Smooth muscle cell (in vitro differentiated cells): ENCODE results near the gene PUS3. TPM values are rescaled to one million over a fixed set of nuclear protein-coding genes. Genes with fewer than 3 reads are reported as not detected.

Experiments
- DNase-seq: peaks from one replicate; lab custom pipeline; 2025; ENCODE audit not compliant: unreplicated experiment; lab: John Stamatoyannopoulos, UW
- H2AFZ ChIP-seq: fragments of 200-600 bp; sonication (generic); 2 replicates; pipeline ENCODE4 v1.6.0; 2016; ENCODE audit warnings: antibody characterized with exemption, low read depth, mild to moderate bottlenecking
- H3F3A ChIP-seq: fragments of 200-600 bp; sonication (generic); 2 replicates; pipeline ENCODE4 v1.6.0; 2017; ENCODE audit warnings: antibody characterized with exemption, low read depth
- H3K27ac ChIP-seq: fragments of 200-600 bp; sonication (generic); 2 replicates; pipeline ENCODE4 v1.5.1; 2016; ENCODE audit warnings: low read depth, mild to moderate bottlenecking
- H3K27me3 ChIP-seq: fragments of 200-600 bp; sonication (generic); 2 replicates; pipeline ENCODE4 v1.6.1; 2016; ENCODE audit warnings: low read depth, mild to moderate bottlenecking
- H3K36me3 ChIP-seq: fragments of 200-600 bp; sonication (generic); 2 replicates; pipeline ENCODE4 v1.5.1; 2016; ENCODE audit warnings: low read depth
- H3K4me1 ChIP-seq: fragments of 200-600 bp; sonication (generic); 2 replicates; pipeline ENCODE4 v1.5.1; 2016; ENCODE audit warnings: low read depth
- H3K4me2 ChIP-seq: fragments of 200-600 bp; sonication (generic); 2 replicates; pipeline ENCODE4 v1.6.0; 2016; ENCODE audit warnings: mild to moderate bottlenecking
- H3K4me3 ChIP-seq: fragments of 200-600 bp; sonication (generic); 2 replicates; pipeline ENCODE4 v1.5.1; 2016; ENCODE audit warnings: mild to moderate bottlenecking
- H3K79me2 ChIP-seq: fragments of 200-600 bp; sonication (generic); 2 replicates; pipeline ENCODE4 v1.6.0; 2016; ENCODE audit warnings: low read depth, mild to moderate bottlenecking
- H3K9ac ChIP-seq: fragments of 200-600 bp; sonication (generic); 2 replicates; pipeline ENCODE4 v1.6.0; 2016; ENCODE audit warnings: low read depth
- H3K9me3 ChIP-seq: fragments of 200-600 bp; sonication (generic); replicated peaks from 2 replicates; pipeline ENCODE4 v1.5.1; 2016; ENCODE audit warnings: low read depth
- H4K20me1 ChIP-seq: fragments of 200-600 bp; sonication (generic); 2 replicates; pipeline ENCODE4 v1.6.0; 2016; ENCODE audit warnings: low read depth
- CTCF ChIP-seq: fragments of 200-600 bp; sonication (generic); IDR thresholded peaks from 2 replicates; pipeline ENCODE4 v1.5.1; 2017; ENCODE audit warnings: borderline replicate concordance, mild to moderate bottlenecking, antibody characterized with exemption; ENCODE audit not compliant: insufficient read depth, poor library complexity, severe bottlenecking
- WGBS: methylation state at CpG from one replicate; pipeline ENCODE4 v1.1.7; 2016; ENCODE audit warnings: low lambda C conversion rate; 5-methylcytosine and 5-hydroxymethylcytosine counted together
- polyA plus RNA-seq: library from polyadenylated mRNA; unstranded; fragments of >200 nt; fragmentation: Nextera tagmentation; extraction: Ambion mirVana; gene quantifications from 2 replicates; pipeline ENCODE4 v1.2.1, GENCODE V29; 2016
- total RNA-seq: library from RNA; depleted of rRNA; stranded (reverse); fragments of >200 nt; gene quantifications from 2 replicates; pipeline ENCODE4 v1.2.3, GENCODE V29; 2014

The PUS3 gene
- total and polyA plus RNA-seq, 2 experiments from 2014 or later = 12.2 to 20.3 TPM

- Histone ChIP-seq H4K20me1 (no peaks in the 10 kb centered on the region), H3K79me2 (no peaks in the 10 kb centered on the region), H2AFZ (no peak overlapping the region), H3F3A (no peaks in the 10 kb centered on the region), H3K36me3 (no peaks in the 10 kb centered on the region), H3K4me3 (no peak overlapping the region), H3K9me3 (no peaks in the 10 kb centered on the region), H3K4me1 (no peaks in the 10 kb centered on the region), H3K27ac (no peak overlapping the region), H3K27me3 (no peaks in the 10 kb centered on the region), H3K4me2 (no peak overlapping the region), H3K9ac (no peak overlapping the region)
- DNase-seq = no peak
- no peak for TF ChIP-seq CTCF
- 81% methylated on average over 12 of the region's 12 CpGs for WGBS
These were observed 32.7 kb upstream of the PUS3 start for GRCh38 chr11:125935618-125936199.

GRCh38 chr11:125935056-125935455 lies 32.0 kb upstream of the PUS3 start:
- H3K27me3 ChIP-seq = no peaks in the 10 kb centered on the region
- TF ChIP-seq CTCF = no peak
- no peak for DNase-seq
- no peak overlapping the region for H3K4me2 ChIP-seq
- H3K9me3 ChIP-seq = no peaks in the 10 kb centered on the region
- no peaks in the 10 kb centered on the region for H3K36me3 ChIP-seq
- H3K4me1 ChIP-seq = no peaks in the 10 kb centered on the region
- no peaks in the 10 kb centered on the region for H3F3A ChIP-seq
- H3K27ac ChIP-seq = no peak overlapping the region
- no peak overlapping the region for H3K4me3 ChIP-seq
- H4K20me1 ChIP-seq = no peaks in the 10 kb centered on the region
- no peak overlapping the region for H3K9ac ChIP-seq
- 96% methylated on average over 2 of the region's 2 CpGs for WGBS
- H2AFZ ChIP-seq = no peak overlapping the region
- H3K79me2 ChIP-seq = no peaks in the 10 kb centered on the region

- Histone ChIP-seq H3K27ac (no peak overlapping the region), H3K9ac (no peak overlapping the region), H3F3A (no peaks in the 10 kb centered on the region), H3K4me1 (no peaks in the 10 kb centered on the region), H2AFZ (no peak overlapping the region), H3K79me2 (no peaks in the 10 kb centered on the region), H3K4me3 (no peak overlapping the region), H3K36me3 (no peaks in the 10 kb centered on the region), H4K20me1 (no peaks in the 10 kb centered on the region), H3K4me2 (no peak overlapping the region), H3K27me3 (no peaks in the 10 kb centered on the region), H3K9me3 (no peaks in the 10 kb centered on the region)
- no peak for DNase-seq
- no peak for TF ChIP-seq CTCF
- WGBS = 94% methylated on average over 8 of the region's 8 CpGs
These were observed 31.5 kb upstream of the PUS3 start for GRCh38 chr11:125934473-125934872.
